ENCODE results near the gene RAB8B.

Gene RAB8B

GRCh38 chr15:63188926-63189871 is at the start of gene RAB8B:
TSS of gene RAB8B (plus strand) at chr15:63189606. CDS start at chr15:63189625, 19 bp downstream.
- DNase-seq = peak; percentile 90 to 98

- no peak for DNase-seq
These were observed 48.5 kb upstream of the RAB8B start for GRCh38 chr15:63140936-63141335.

GRCh38 chr15:63145426-63145825 is 44.0 kb upstream of the RAB8B start:
- DNase-seq = no peak

GRCh38 chr15:63146684-63147083 is 42.7 kb upstream of the RAB8B start:
- DNase-seq = no peak

- no peak for DNase-seq
These were observed 37.7 kb upstream of the RAB8B start for GRCh38 chr15:63151665-63152064.

- DNase-seq = no peak
These were observed 33.9 kb upstream of the RAB8B start for GRCh38 chr15:63155486-63155885.

- DNase-seq = no peak
These were observed 33.2 kb upstream of the RAB8B start for GRCh38 chr15:63156086-63156710.

- DNase-seq = peak in 1 of 2 experiments; percentile 9
These were observed 32.7 kb upstream of the RAB8B start for GRCh38 chr15:63156755-63157117.

- DNase-seq = peak; percentile 88 to 92
These were observed 32.1 kb upstream of the RAB8B start, which contains the start of gene RPS27L for GRCh38 chr15:63157118-63157843. TSS of gene RPS27L (minus strand) at chr15:63157477. CDS start at chr15:63157405, 72 bp downstream.

GRCh38 chr15:63157891-63158431 is 31.4 kb upstream of the RAB8B start:
- DNase-seq = peak in 1 of 2 experiments; percentile 31

GRCh38 chr15:63160638-63161037 is 28.8 kb upstream of the RAB8B start:
- DNase-seq = no peak

- DNase-seq = no peak
These were observed 26.2 kb upstream of the RAB8B start for GRCh38 chr15:63163217-63163616.

GRCh38 chr15:63165166-63165859 is 24.1 kb upstream of the RAB8B start:
- DNase-seq = no peak

GRCh38 chr15:63166219-63166618 is 23.2 kb upstream of the RAB8B start:
- no peak for DNase-seq

- no peak for DNase-seq
These were observed 19.6 kb upstream of the RAB8B start for GRCh38 chr15:63169788-63170187.

- no peak for DNase-seq
These were observed 17.0 kb upstream of the RAB8B start for GRCh38 chr15:63172376-63172775.

- DNase-seq = no peak
These were observed 16.5 kb upstream of the RAB8B start for GRCh38 chr15:63172851-63173451.

- DNase-seq = no peak
These were observed 13.1 kb upstream of the RAB8B start for GRCh38 chr15:63176302-63176701.

- DNase-seq = peak in 1 of 2 experiments; percentile 9
These were observed 11.4 kb upstream of the RAB8B start for GRCh38 chr15:63178034-63178433.

- no peak for DNase-seq
These were observed 8.7 kb upstream of the RAB8B start for GRCh38 chr15:63180746-63181145.

GRCh38 chr15:63181648-63182047 is 7.8 kb upstream of the RAB8B start:
- DNase-seq = no peak

GRCh38 chr15:63185206-63185605 is 4.2 kb upstream of the RAB8B start:
- no peak for DNase-seq
